Activated T-helper 2 cell treated with anti-CD3 and anti-CD28 coated beads, Interferon-gamma antibody, Interleukin-2, Interleukin-4, amounts not matched to agents 10 μg/mL and 5 μg/mL and 100 μg/mL, durations not matched to agents 14 hours and 24 hours and 36 hours (primary cell): Measurements from ENCODE around the gene TAF1D. TPM values are rescaled to one million over a fixed set of nuclear protein-coding genes. Genes with fewer than 3 reads are reported as not detected.
"Not testable (repeated sequence)": the region's sequence is repeated elsewhere in the genome, so short reads cannot be mapped to it uniquely, and the experiment has no call there.

Source experiments
- DNase-seq: peaks from one replicate; pipeline ENCODE4 v3.0.0; 2021; ENCODE audit warnings: low spot score
- H3K27ac Mint-ChIP-seq: one replicate; pipeline ENCODE4 v1.8.0; 2021; ENCODE audit warnings: mixed read lengths
- H3K27me3 Mint-ChIP-seq: one replicate; pipeline ENCODE4 v1.8.0; 2021; ENCODE audit warnings: low read depth, mixed read lengths
- H3K36me3 Mint-ChIP-seq: one replicate; pipeline ENCODE4 v1.8.0; 2021; ENCODE audit warnings: low read depth, mixed read lengths
- H3K4me1 Mint-ChIP-seq: one replicate; pipeline ENCODE4 v1.8.0; 2021; ENCODE audit warnings: low read depth, mixed read lengths
- H3K4me3 Mint-ChIP-seq: one replicate; pipeline ENCODE4 v1.8.0; 2021; ENCODE audit warnings: low read depth, mild to moderate bottlenecking, moderate library complexity, mixed read lengths
- H3K9me3 Mint-ChIP-seq: one replicate; pipeline ENCODE4 v1.8.0; 2021; ENCODE audit warnings: mixed read lengths
- intact Hi-C: fragments of 100-400 bp; cut with micrococcal nuclease; formaldehyde crosslinking; loops from one replicate; pipeline ENCODE4 v1.15.1; 2023
- total RNA-seq: library from RNA; stranded (reverse); gene quantifications from 2 replicates; pipeline ENCODE4 v1.2.3, GENCODE V29; 2022

TAF1D gene, protein sequence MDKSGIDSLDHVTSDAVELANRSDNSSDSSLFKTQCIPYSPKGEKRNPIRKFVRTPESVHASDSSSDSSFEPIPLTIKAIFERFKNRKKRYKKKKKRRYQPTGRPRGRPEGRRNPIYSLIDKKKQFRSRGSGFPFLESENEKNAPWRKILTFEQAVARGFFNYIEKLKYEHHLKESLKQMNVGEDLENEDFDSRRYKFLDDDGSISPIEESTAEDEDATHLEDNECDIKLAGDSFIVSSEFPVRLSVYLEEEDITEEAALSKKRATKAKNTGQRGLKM
- 344 TPM in 2 replicates for total RNA-seq

- DNase-seq, result peak; percentile 96
- Mint-ChIP-seq H3K27ac (peak within 1 kb of the TSS; percentile 99), H3K36me3 (peaks cover 62% of the 10 kb centered on the region), H3K4me3 (peak within 1 kb of the TSS; percentile 99), H3K27me3 (no peaks in the 10 kb centered on the region), H3K9me3 (no peaks in the 10 kb centered on the region), H3K4me1 (peaks cover 45% of the 10 kb centered on the region)
- intact Hi-C loops, result loop anchor here (1.0 to 5.0 kb wide), 9 partner anchors 43 to 1326 kb away; partner anchors contain the start of genes ANKRD49, CEP295, FUT4 and MED17
Observed at GRCh38 chr11:93741094-93741881, at the start of gene TAF1D, which contains the start of gene C11orf54. TAF1D (minus strand) TSS chr11:93741495; CDS start chr11:93739304, 2,191 bp downstream. C11orf54 (plus strand) TSS chr11:93741672; CDS start chr11:93747394, 5,722 bp downstream.

DNA sequence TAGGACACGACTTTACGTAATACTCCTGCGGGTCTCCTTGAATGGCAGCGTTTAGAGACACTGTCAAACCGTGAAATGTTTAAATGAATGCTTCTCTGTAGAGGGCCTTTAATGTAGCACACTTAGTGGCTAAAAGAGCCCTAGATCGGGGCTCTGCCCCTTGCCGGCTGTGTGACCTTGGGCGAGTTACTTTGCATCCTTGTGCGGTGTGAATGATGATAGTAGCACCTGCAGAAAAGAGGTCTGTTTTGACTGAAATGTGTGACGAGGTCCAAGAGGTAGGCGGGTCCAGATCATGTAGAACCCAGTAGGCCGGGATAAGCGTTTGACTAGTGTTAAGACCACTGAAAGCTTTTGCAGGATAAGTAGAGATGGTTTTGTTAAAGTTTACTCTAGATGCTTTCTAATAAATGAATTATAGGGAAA is 43.7 kb upstream of the TAF1D start:
- no peak for DNase-seq
- Mint-ChIP-seq H3K27me3 (no peaks in the 10 kb centered on the region), H3K27ac (peak overlapping the region; percentile 89), H3K36me3 (peaks cover 53% of the 10 kb centered on the region), H3K4me3 (peak overlapping the region; percentile 95), H3K4me1 (peaks cover 49% of the 10 kb centered on the region), H3K9me3 (no peaks in the 10 kb centered on the region)
- intact Hi-C loops, result loop anchor here (1.0 to 10.0 kb wide), 5 partner anchors 44 to 710 kb away; partner anchors contain the start of genes ANKRD49, C11orf54, CEP295 and MRE11

- H3K27ac Mint-ChIP-seq, result peak within 1 kb of the TSS; percentile 89
Observed at GRCh38 chr11:93784145-93784934, 43.0 kb upstream of the TAF1D start, which contains the start of gene MED17. MED17 (plus strand) TSS chr11:93784282; CDS start chr11:93784514, 232 bp downstream.

DNA sequence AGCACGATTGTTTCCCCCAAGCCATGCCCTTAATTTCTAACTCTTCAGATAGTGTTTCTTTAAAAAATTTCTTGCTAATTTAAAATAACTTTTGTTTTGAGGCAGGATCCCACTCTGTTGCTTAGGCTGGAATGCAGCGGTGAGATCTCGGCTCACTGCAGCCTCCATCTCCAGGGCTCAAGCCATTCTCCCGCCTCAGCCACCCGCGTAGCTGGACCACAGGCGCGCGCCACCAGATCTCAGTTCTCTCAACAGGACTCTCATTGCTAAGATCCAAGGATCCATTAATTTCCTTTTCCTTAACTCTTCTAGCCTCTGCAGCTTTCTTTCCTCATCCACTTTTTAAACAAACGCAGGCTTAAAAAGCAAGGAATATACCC is 42.5 kb upstream of the TAF1D start:
- intact Hi-C loops, result loop anchor here (1.0 to 10.0 kb wide), 5 partner anchors 42 to 711 kb away; partner anchors contain the start of genes ANKRD49, C11orf54, CEP295 and MRE11
- no peaks in the 10 kb centered on the region for H3K27me3 Mint-ChIP-seq
- peak overlapping the region; percentile 89 for H3K27ac Mint-ChIP-seq
- peaks cover 41% of the 10 kb centered on the region for H3K36me3 Mint-ChIP-seq
- no peaks in the 10 kb centered on the region for H3K9me3 Mint-ChIP-seq
- H3K4me3 Mint-ChIP-seq, result peak overlapping the region; percentile 95
- DNase-seq, result no peak
- H3K4me1 Mint-ChIP-seq, result peaks cover 47% of the 10 kb centered on the region

More at GRCh38 chr11:93784145-93784934, 43.0 kb upstream of the TAF1D start, which contains the start of gene MED17:
- peaks cover 47% of the 10 kb centered on the region for H3K36me3 Mint-ChIP-seq
- H3K4me1 Mint-ChIP-seq, result peaks cover 49% of the 10 kb centered on the region
- peak; percentile 85 for DNase-seq
- H3K4me3 Mint-ChIP-seq, result peak within 1 kb of the TSS; percentile 95
- H3K27me3 Mint-ChIP-seq, result no peaks in the 10 kb centered on the region
- intact Hi-C loops, result loop anchor here (1.0 to 10.0 kb wide), 5 partner anchors 43 to 710 kb away; partner anchors contain the start of genes ANKRD49, C11orf54, CEP295 and MRE11
- no peaks in the 10 kb centered on the region for H3K9me3 Mint-ChIP-seq

DNA sequence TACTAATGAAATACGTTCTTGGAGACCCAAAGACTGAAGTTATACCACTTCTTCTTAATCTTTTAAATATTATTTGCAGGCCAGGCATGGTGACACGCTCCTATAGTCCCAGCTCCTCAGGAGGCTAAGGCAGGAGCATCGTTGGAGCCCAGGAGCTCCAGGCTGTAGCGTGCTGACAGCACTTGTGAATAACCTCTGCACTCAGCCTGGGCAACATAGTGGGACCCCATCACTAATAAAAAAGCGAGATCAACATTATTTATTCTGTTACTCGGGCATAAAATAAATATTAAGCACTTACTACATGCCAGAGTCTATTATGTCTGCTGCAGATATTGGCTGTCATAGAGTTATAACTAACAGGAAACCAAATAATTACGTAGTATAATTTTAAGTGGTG is 42.1 kb upstream of the TAF1D start:
- no peaks in the 10 kb centered on the region for H3K9me3 Mint-ChIP-seq
- H3K4me3 Mint-ChIP-seq, result peak overlapping the region; percentile 95
- intact Hi-C loops, result loop anchor here (10.0 kb wide), 2 partner anchors 351 to 711 kb away; partner anchors contain the start of genes ANKRD49 and MRE11
- peak overlapping the region; percentile 89 for H3K27ac Mint-ChIP-seq
- DNase-seq, result no peak
- peaks cover 45% of the 10 kb centered on the region for H3K4me1 Mint-ChIP-seq
- no peaks in the 10 kb centered on the region for H3K27me3 Mint-ChIP-seq
- peaks cover 39% of the 10 kb centered on the region for H3K36me3 Mint-ChIP-seq

DNA sequence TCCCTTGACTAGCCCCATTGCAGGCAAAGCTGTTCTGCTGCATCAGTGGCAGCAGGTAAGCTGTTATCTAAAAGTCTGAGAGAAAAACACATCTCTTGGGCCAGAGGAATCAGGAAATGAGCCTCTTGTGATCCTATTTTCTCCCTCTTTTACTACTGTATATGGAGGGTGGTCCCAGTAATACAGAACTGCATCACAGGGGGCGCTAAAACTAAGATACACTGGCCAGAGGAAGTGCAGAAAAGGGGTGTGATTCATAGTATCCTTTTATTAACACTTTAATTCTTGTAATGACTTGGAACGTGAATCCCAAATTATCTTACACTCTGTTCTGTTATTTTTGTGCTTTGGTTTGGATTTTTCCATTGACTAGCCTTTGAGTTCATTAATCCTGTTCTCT is 34.0 kb upstream of the TAF1D start:
- peaks cover 3% of the 10 kb centered on the region for H3K36me3 Mint-ChIP-seq
- no peak overlapping the region for H3K4me3 Mint-ChIP-seq
- no peak for DNase-seq
- intact Hi-C loops, result no loop called here
- no peak overlapping the region for H3K27ac Mint-ChIP-seq
- H3K9me3 Mint-ChIP-seq, result peaks cover 11% of the 10 kb centered on the region
- no peaks in the 10 kb centered on the region for H3K27me3 Mint-ChIP-seq
- H3K4me1 Mint-ChIP-seq, result no peaks in the 10 kb centered on the region

DNA sequence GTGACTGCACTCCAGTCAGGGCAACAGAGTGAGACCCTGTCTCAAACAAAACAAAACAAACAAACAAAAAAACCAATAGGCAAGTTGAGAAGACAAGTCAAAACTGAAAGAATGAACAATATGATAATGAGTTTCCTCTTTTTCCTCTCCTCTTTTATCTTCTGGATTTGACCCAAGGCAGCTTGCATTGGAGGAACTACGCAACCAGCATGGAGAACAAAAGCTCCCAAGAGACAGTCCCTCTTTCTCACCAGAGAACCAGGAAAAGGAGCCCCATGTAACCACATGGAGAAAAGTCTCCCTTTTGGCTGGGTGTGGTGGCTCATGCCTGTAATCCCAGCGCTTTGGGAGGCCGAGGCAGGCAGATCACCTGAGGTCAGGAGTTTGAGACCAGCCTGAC is 33.3 kb upstream of the TAF1D start:
- H3K4me3 Mint-ChIP-seq, intact Hi-C loops, H3K4me1 Mint-ChIP-seq, H3K27me3 Mint-ChIP-seq, H3K27ac Mint-ChIP-seq, DNase-seq, H3K36me3 Mint-ChIP-seq: not testable (repeated sequence)
- peaks cover 11% of the 10 kb centered on the region for H3K9me3 Mint-ChIP-seq

DNA sequence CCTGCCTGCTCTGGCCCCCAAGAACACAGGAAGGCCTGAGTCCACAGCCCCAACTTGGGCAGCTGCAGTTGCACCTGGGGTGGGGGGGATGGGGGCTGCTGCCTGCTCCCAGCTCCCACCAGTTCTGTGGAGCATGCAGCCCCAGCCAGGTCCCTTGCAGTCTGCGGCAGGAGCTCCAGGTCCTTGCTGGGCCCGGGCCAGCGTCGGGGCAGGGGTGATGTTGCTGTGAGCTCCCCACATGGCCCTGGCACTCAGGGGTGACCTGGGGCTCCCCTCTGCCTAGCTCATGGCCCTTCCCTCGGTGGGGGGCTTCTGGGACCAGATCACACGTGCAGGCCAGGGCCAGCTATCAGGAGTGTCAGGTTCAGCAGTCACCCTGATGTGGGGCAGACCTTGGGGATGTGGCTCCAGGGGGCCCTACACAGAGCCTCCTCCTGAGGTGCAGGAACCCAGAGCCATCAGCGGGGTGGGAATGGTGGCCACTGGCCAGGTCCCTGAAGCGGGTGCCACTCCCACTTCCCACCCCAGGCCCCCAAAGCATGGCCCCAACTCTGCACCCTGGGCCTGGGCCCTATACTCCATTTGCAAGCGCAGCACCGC is 32.4 kb upstream of the TAF1D start:
- DNase-seq, result no peak
- intact Hi-C loops, result no loop called here
- H3K4me1 Mint-ChIP-seq, result no peaks in the 10 kb centered on the region
- no peak overlapping the region for H3K4me3 Mint-ChIP-seq
- H3K36me3 Mint-ChIP-seq, result peaks cover 3% of the 10 kb centered on the region
- no peaks in the 10 kb centered on the region for H3K27me3 Mint-ChIP-seq
- H3K9me3 Mint-ChIP-seq, result peaks cover 11% of the 10 kb centered on the region
- H3K27ac Mint-ChIP-seq, result no peak overlapping the region

DNA sequence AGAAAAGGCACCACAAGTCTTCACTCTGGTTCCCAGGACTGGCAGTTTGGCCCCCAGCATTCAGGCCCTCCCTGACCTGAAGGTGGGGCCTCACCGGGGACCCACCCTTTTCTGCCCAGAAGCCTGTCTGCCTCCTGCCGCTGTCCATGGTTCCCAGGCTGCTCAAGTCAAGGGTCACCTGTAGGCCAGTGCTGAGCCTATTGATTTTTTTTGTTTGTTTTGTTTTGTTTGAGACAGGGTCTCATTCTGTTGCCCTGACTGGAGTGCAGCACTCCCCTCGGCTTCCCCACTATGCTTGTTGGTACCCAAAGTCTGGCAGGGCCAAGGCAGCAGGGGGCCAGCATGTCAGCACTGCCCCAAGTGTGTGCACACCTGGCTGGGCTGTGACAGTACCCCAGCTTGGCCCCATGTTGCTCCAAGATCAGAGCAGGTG is 31.8 kb upstream of the TAF1D start:
- intact Hi-C loops, result no loop called here
- Mint-ChIP-seq H3K27ac (no peak overlapping the region), H3K9me3 (peaks cover 13% of the 10 kb centered on the region), H3K4me1 (no peaks in the 10 kb centered on the region), H3K4me3 (no peak overlapping the region), H3K27me3 (no peaks in the 10 kb centered on the region), H3K36me3 (peaks cover 6% of the 10 kb centered on the region)
- DNase-seq, result no peak

DNA sequence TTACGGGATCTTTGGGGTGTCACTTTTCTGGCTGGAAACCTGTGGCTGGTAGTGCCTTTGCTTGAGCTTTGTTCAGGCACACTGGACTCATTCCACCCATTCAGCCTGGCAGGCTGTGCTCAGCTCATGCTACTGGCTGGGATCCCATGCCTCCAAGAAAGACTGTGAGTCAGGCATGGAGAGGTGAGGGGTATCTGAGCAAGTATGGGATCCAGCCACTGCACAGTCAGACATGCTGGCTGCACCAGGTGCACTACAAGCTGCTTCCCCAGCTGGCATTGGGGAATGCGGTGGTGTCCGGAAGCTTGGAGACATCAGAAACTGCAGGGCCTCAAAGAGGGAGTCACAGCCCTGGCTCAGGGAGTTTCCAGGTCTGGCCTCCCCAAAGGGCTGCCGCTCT is 30.8 kb upstream of the TAF1D start:
- H3K27me3 Mint-ChIP-seq, result no peaks in the 10 kb centered on the region
- H3K27ac Mint-ChIP-seq, result no peak overlapping the region
- H3K36me3 Mint-ChIP-seq, result peaks cover 10% of the 10 kb centered on the region
- no peaks in the 10 kb centered on the region for H3K4me1 Mint-ChIP-seq
- no peak overlapping the region for H3K4me3 Mint-ChIP-seq
- H3K9me3 Mint-ChIP-seq, result peaks cover 17% of the 10 kb centered on the region
- DNase-seq, result no peak
- intact Hi-C loops, result no loop called here

GRCh38 chr11:93770160-93770559 is 28.9 kb upstream of the TAF1D start:
- peaks cover 31% of the 10 kb centered on the region for H3K9me3 Mint-ChIP-seq
- intact Hi-C loops, result no loop called here
- no peaks in the 10 kb centered on the region for H3K4me1 Mint-ChIP-seq
- H3K36me3 Mint-ChIP-seq, result peaks cover 27% of the 10 kb centered on the region
- no peak for DNase-seq
- no peak overlapping the region for H3K4me3 Mint-ChIP-seq
- no peak overlapping the region for H3K27ac Mint-ChIP-seq
- H3K27me3 Mint-ChIP-seq, result no peaks in the 10 kb centered on the region

DNA sequence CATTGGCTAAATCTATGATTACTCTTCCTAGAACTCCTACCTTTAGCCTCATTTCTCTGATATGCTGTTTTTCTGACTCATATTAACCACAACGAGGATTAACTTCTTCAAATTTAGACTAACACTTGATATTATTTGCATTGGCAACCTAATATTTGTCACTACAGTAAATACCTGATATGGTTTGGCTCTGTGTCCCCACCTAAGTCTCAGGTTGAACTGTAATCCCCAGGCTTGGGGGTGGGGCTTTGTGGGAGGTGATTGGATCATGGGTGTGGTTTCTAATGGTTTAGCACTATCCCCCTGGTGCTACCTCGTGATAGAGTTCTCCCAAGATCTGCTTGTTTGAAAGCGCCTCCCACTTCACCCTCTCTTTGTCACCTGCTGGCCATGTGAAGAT is 25.7 kb upstream of the TAF1D start:
- Mint-ChIP-seq H3K27me3 (no peaks in the 10 kb centered on the region), H3K36me3 (peaks cover 45% of the 10 kb centered on the region), H3K9me3 (peaks cover 20% of the 10 kb centered on the region), H3K4me1 (no peaks in the 10 kb centered on the region), H3K4me3 (no peak overlapping the region), H3K27ac (no peak overlapping the region)
- intact Hi-C loops, result no loop called here
- DNase-seq, result no peak
